ENCODE data around the gene ZNF234.

GRCh38 chr19:44151491-44151890, 10.1 kb downstream of the ZNF234 start:
- TF ChIP-seq CTCF (IDR thresholded peaks at IDR 0.05) (no peak), POLR2AphosphoS5 (IDR thresholded peaks at IDR 0.05) (no peak)

Measured in prostate gland (tissue), 2 donors.